Endometrial microvascular endothelial cells (primary cell): ENCODE results near the gene NAV2. TPM values are rescaled to one million over a fixed set of nuclear protein-coding genes. Genes with fewer than 3 reads are reported as not detected.

Experiments
- in situ Hi-C: cut with HindIII; loops from 2 replicates; pipeline ENCODE4 v1.10.0; 2017; ENCODE audit warnings: low sequenced_read_pairs, low pct_unique_long_range_greater_than_20kb; ENCODE audit errors: inconsistent ontology term
- total RNA-seq: library from RNA; depleted of rRNA; stranded (reverse); fragments of >200 nt; gene quantifications from one replicate; pipeline ENCODE4 v1.2.3, GENCODE V29; 2015; ENCODE audit errors: inconsistent ontology term

Gene NAV2
- total RNA-seq, 1 donor from 2014 or later: 27.0 TPM

- in situ Hi-C loops: no loop called here
These were observed 129.9 kb downstream of the NAV2 start for GRCh38 chr11:19842505-19842904.

- in situ Hi-C loops: no loop called here
These were observed 130.4 kb downstream of the NAV2 start for GRCh38 chr11:19843079-19843478.

GRCh38 chr11:19844012-19844411 is 131.4 kb downstream of the NAV2 start:
- in situ Hi-C loops: no loop called here

DNA sequence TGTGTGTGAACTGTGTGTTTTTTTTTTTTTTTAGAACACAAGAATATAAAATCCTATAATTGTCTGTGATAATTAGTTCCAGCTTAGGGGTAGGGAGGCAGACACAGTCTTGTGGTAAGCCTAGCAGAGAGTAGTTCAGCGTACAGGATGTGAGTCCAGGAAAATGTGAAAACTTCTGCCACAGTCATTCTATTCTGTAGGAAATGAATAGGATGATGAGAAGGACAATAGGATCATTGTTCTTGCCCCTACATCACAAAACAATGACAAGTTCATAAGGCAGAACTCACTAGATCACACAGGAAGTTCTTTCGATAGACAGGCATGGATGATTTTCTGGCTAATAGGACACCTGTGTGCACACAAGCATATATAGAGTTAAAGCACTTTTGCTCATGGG is 132.2 kb downstream of the NAV2 start:
- in situ Hi-C loops: no loop called here

GRCh38 chr11:19845626-19846025 is 133.0 kb downstream of the NAV2 start:
- in situ Hi-C loops: no loop called here

DNA sequence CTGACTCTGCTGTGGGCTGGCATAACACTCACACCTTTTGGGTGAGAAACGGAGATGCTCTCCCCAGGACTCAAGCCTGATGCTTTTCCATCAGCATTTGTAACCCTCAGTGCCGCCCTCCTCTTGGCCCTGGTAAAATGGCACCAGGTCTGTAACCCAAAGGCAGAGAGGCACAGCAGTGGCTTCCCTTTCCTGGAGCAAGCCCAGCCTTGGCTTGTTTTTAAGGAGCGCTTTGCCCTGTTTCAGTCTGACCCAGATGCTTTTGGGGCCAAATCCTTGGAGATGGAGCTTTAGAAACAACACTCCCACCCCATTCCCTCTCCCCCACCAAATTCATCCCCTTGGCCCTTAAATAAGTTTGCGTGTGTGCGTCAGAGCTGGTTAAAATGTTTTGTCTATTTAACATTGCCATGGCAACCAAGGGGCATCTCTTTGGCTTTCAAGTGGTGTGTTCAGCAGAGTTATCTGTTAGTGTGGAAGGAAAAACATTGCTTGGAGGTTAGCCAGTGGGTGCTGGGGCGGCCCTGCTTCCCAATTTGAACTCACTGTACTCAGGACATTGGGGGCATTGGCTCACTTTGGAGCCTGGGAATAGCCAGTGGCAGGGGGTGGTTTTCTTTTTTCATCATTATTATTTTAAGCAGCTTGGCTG is 134.1 kb downstream of the NAV2 start:
- in situ Hi-C loops: no loop called here

- in situ Hi-C loops: no loop called here
These were observed 135.6 kb downstream of the NAV2 start for GRCh38 chr11:19848219-19848618.

GRCh38 chr11:19849107-19849789 is 136.6 kb downstream of the NAV2 start:
- in situ Hi-C loops: no loop called here

GRCh38 chr11:19849947-19850593 is 137.4 kb downstream of the NAV2 start:
- in situ Hi-C loops: no loop called here

GRCh38 chr11:19852288-19852687 is 139.7 kb downstream of the NAV2 start:
- in situ Hi-C loops: no loop called here

DNA sequence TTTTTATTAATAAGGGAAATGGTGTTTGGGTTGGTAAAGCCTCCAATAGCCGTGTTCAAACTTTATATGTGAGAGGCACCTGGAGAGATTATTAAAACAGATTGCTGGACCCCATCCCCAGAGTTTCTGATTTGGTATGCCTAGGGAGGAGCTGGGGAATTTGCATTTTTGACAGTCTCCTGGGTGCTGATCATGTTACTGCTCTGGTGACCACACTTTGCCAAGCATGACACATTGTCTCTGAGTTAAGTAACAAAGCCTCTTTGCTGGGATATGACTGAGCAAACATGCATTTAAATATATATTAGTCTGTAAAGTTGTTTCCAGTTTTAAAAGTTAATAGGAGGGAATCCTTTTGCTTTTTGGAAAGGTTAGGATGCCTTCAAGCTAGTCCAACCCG is 140.4 kb downstream of the NAV2 start:
- in situ Hi-C loops: no loop called here

GRCh38 chr11:19853920-19854319 is 141.3 kb downstream of the NAV2 start:
- in situ Hi-C loops: no loop called here

- in situ Hi-C loops: no loop called here
These were observed 148.5 kb downstream of the NAV2 start for GRCh38 chr11:19861171-19861570.

- in situ Hi-C loops: no loop called here
These were observed 149.5 kb downstream of the NAV2 start for GRCh38 chr11:19862091-19862490.

GRCh38 chr11:19864141-19865140 is 151.8 kb downstream of the NAV2 start:
- in situ Hi-C loops: no loop called here

DNA sequence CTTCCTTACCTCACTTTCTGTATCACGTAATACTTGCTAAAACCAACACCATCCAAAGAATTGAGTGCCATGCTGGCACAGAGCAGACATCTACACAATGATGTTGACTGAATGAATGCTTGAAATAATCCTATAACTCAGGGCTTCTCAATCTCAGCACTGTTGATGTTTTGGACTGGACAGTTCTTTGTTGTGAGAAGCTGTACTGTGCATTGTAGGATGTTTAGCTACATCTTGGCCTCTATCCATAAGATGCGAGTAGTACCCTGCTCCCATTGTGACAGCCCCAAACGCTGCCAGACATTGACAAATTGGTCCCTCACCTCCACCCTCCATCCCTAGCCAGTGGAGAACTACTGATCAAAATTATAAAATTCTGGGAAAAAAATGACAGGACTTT is 153.4 kb downstream of the NAV2 start:
- in situ Hi-C loops: no loop called here

DNA sequence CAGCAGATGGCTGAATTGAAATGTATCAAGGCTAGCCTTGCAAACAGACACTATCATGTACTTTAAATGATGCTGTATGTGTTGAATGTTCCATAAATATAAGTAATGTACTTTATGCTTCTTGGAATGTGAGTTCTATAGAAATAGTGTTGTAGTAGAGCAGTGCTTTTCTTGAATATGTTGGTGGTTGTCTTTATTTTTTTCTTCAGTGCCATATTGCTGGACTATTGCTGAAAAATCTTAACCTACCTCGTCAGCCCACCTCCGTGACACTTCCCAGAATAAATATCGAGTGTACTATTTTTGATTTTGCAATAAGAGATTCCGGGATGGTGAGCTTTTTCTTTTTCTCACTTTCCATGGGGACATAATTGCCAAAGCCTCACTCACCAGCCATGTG is 153.9 kb downstream of the NAV2 start:
- in situ Hi-C loops: no loop called here

DNA sequence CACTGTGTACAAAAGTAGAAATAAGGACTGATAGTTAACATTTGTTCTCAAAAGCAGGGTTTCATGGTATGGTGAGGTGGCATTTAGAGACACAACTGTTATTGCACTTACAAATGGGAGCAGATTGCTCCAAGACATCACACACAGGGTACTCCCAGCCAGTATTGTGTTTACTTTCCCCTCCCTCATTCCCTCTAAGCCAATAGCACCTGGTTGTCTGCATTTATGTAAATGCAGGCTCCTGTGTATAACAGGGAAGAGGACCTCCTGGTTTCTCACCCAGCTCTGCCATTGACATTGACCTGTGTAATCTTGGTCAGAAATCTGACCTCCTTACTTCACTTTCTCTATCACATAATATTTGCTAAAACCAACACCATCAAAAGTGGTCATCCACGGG is 154.4 kb downstream of the NAV2 start:
- in situ Hi-C loops: no loop called here

DNA sequence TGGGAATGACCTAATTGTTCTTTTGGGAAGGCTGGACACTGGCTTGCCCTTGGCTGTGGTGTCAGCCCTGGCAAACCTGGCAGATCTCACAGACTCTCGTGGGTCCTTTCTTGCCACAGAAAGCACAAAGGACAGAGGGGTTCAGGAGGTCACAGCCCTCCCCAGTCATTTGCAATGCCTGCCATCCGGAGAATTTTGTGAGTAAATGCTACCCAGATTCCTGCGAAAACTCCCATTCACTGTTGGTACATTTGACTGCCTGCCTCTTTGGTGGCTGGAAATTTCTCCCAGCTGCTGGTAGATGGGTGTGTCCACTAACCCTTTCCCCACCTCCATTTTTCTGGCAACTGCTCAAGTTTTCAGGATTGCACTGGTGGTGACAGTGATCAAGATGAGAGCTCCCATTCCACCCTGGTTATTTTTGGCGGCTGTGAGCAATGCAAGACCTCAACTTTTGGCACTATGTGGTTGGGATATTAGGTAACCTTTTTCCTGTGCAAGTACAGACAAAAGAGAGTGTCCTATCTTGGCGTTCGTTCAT is 155.7 kb downstream of the NAV2 start:
- in situ Hi-C loops: no loop called here
